Measurements from ENCODE around the gene HEPACAM. TPM values are rescaled to one million over a fixed set of nuclear protein-coding genes. Genes with fewer than 3 reads are reported as not detected.
"Not testable (repeated sequence)": the region's sequence is repeated elsewhere in the genome, so short reads cannot be mapped to it uniquely, and the experiment has no call there.

HEPACAM gene
- total RNA-seq, 4 donors from 2014 or later: 8.7 to 18.4 (median 15.3) TPM

GRCh38 chr11:124977006-124977405 lies 41.2 kb upstream of the HEPACAM start:
- Histone ChIP-seq H3K9me3 (peaks cover 0 to 17% (median 0%) of the 10 kb centered on the region in 4 donors), H3K27ac (no peak overlapping the region), H3K4me1 (no peaks in the 10 kb centered on the region), H3K4me3 (no peak overlapping the region), H3K36me3 (peaks cover 0 to 21% (median 0%) of the 10 kb centered on the region in 3 donors), H3K27me3 (no peaks in the 10 kb centered on the region)
- DNase-seq (ENCODE audit: low spot score in 2 of 2): no peak
- TF ChIP-seq, protein P1, sequence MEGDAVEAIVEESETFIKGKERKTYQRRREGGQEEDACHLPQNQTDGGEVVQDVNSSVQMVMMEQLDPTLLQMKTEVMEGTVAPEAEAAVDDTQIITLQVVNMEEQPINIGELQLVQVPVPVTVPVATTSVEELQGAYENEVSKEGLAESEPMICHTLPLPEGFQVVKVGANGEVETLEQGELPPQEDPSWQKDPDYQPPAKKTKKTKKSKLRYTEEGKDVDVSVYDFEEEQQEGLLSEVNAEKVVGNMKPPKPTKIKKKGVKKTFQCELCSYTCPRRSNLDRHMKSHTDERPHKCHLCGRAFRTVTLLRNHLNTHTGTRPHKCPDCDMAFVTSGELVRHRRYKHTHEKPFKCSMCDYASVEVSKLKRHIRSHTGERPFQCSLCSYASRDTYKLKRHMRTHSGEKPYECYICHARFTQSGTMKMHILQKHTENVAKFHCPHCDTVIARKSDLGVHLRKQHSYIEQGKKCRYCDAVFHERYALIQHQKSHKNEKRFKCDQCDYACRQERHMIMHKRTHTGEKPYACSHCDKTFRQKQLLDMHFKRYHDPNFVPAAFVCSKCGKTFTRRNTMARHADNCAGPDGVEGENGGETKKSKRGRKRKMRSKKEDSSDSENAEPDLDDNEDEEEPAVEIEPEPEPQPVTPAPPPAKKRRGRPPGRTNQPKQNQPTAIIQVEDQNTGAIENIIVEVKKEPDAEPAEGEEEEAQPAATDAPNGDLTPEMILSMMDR (IDR thresholded peaks at IDR 0.05): no peak
- TF ChIP-seq EP300 (IDR thresholded peaks at IDR 0.05) (no peak), POLR2A (IDR thresholded peaks at IDR 0.05) (no peak)
- 81 to 86% methylated on average over 2 of the region's 2 CpGs for WGBS, 2 donors

DNA sequence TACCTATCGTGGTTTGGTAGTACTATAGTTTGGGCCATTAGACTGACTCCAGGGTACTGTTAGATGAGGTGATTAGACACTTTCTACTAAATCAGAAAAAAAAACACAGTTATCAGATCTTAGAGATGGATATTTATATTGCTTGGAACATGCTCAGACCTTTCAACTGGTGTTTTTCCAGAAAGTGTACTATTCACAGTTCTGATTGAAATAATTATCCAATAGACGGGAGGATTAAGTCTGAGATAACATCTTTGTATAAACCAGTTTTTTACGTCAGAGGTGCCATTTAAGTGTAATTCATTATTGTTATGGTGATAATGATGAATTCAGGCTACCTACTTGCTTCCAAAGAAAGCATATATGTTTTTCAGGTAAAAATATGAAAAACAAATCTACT lies 40.7 kb upstream of the HEPACAM start:
- H3K4me1 ChIP-seq: no peaks in the 10 kb centered on the region
- TF ChIP-seq, protein P1 (IDR thresholded peaks at IDR 0.05): no peak
- no peak for TF ChIP-seq EP300 (IDR thresholded peaks at IDR 0.05)
- no peak for TF ChIP-seq POLR2A (IDR thresholded peaks at IDR 0.05)
- no peak overlapping the region for H3K4me3 ChIP-seq
- no peaks in the 10 kb centered on the region for H3K27me3 ChIP-seq
- no peak overlapping the region for H3K27ac ChIP-seq
- 90 to 91% methylated on average over 3 of the region's 3 CpGs for WGBS, 2 donors
- peaks cover 0 to 16% (median 0%) of the 10 kb centered on the region in 4 donors for H3K9me3 ChIP-seq
- DNase-seq (ENCODE audit: low spot score in 2 of 2): no peak
- H3K36me3 ChIP-seq: peaks cover 0 to 16% (median 0%) of the 10 kb centered on the region in 3 donors

- no peaks in the 10 kb centered on the region for H3K27me3 ChIP-seq
- no peak overlapping the region for H3K4me3 ChIP-seq
- no peaks in the 10 kb centered on the region for H3K9me3 ChIP-seq
- TF ChIP-seq POLR2A (IDR thresholded peaks at IDR 0.05) (no peak), EP300 (IDR thresholded peaks at IDR 0.05) (no peak)
- TF ChIP-seq, protein P1 (IDR thresholded peaks at IDR 0.05): no peak
- no peaks in the 10 kb centered on the region for H3K4me1 ChIP-seq
- H3K36me3 ChIP-seq: no peaks in the 10 kb centered on the region
- 86 to 90% methylated on average over 2 of the region's 2 CpGs for WGBS, 2 donors
- no peak for DNase-seq (ENCODE audit: low spot score in 2 of 2)
- no peak overlapping the region for H3K27ac ChIP-seq
Measured at GRCh38 chr11:124971810-124972209, 36.0 kb upstream of the HEPACAM start.

DNA sequence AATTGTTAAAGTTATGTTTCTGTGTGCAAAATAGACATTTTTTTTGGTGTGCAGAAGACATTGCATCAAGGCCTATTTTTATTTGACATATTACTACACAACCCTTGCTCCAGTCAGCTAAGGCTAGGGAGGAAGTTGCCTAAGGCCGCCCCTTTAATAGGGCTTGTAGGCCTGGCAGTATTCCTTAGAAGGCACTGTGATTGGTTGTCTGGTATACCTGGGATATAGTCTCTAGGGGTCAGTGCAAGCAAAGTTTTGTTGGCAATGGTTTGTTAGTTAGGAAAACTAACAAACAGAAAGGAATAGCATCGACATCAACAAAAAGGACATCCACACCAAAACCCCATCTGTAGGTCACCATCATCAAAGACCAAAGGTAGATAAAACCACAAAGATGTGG lies 35.1 kb upstream of the HEPACAM start:
- Histone ChIP-seq H3K36me3 (no peaks in the 10 kb centered on the region), H3K4me3 (no peak overlapping the region), H3K27me3 (no peaks in the 10 kb centered on the region), H3K9me3 (no peaks in the 10 kb centered on the region), H3K4me1 (no peaks in the 10 kb centered on the region), H3K27ac (no peak overlapping the region)
- 78 to 93% methylated on average over 2 of the region's 2 CpGs for WGBS, 2 donors
- DNase-seq (ENCODE audit: low spot score in 2 of 2): no peak
- TF ChIP-seq POLR2A (IDR thresholded peaks at IDR 0.05): no peak
- TF ChIP-seq, protein P1 (IDR thresholded peaks at IDR 0.05): no peak
- TF ChIP-seq EP300 (IDR thresholded peaks at IDR 0.05): no peak

- not testable (repeated sequence) for H3K4me3 ChIP-seq; H3K4me1 ChIP-seq; H3K27ac ChIP-seq; DNase-seq (ENCODE audit: low spot score in 2 of 2); H3K9me3 ChIP-seq; H3K27me3 ChIP-seq; H3K36me3 ChIP-seq
- WGBS, 2 donors: 83 to 92% methylated on average over 13 of the region's 13 CpGs
Measured at GRCh38 chr11:124968197-124968596, 32.4 kb upstream of the HEPACAM start.

Data from tibial nerve (tissue), 4 donors.